Measurements from ENCODE around the gene ZCCHC13. TPM values are rescaled to one million over a fixed set of nuclear protein-coding genes. Genes with fewer than 3 reads are reported as not detected.
"Not testable (repeated sequence)": the region's sequence is repeated elsewhere in the genome, so short reads cannot be mapped to it uniquely, and the experiment has no call there.

ZCCHC13 gene
- total RNA-seq (2022), result not detected in 2 replicates
- Bru-seq, nascent RNA, result not detected
- not detected for BruChase-seq, experiment 1, labeled RNA remaining after a 6-hour chase
- not detected for BruChase-seq, experiment 2, labeled RNA remaining after a 2-hour chase
- long read RNA-seq, result 0 reads

DNA sequence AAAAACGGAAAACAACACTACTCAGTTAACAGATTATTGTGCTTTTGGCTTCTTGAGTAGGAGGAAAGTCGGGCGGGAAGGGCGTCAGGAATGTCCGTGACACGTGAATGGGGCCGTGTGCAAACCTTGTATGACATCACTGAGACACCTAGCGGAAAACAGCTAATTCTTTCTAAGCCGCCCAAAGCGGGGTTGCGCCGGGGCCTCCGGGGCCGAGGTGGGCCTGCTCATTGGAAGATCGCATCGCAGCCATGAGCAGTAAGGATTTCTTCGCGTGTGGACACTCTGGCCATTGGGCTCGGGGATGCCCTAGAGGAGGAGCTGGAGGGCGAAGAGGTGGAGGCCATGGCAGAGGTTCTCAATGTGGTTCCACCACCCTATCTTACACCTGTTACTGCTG is at the start of gene ZCCHC13:
ZCCHC13 (plus strand) TSS at position 165 of the 400 bp plus-strand sequence; CDS start at position 252, 87 bp downstream.
- no peaks in the 10 kb centered on the region for H3K4me1 Mint-ChIP-seq (ENCODE audit: insufficient read depth, unreplicated experiment)
- DNase-seq (ENCODE audit: unreplicated experiment), result no peak
- peaks cover 42% of the 10 kb centered on the region for H3K27me3 Mint-ChIP-seq (ENCODE audit: insufficient read depth, unreplicated experiment)
- intact Hi-C loops (cut with micrococcal nuclease), result no loop called here
- TF ChIP-seq, protein P1, sequence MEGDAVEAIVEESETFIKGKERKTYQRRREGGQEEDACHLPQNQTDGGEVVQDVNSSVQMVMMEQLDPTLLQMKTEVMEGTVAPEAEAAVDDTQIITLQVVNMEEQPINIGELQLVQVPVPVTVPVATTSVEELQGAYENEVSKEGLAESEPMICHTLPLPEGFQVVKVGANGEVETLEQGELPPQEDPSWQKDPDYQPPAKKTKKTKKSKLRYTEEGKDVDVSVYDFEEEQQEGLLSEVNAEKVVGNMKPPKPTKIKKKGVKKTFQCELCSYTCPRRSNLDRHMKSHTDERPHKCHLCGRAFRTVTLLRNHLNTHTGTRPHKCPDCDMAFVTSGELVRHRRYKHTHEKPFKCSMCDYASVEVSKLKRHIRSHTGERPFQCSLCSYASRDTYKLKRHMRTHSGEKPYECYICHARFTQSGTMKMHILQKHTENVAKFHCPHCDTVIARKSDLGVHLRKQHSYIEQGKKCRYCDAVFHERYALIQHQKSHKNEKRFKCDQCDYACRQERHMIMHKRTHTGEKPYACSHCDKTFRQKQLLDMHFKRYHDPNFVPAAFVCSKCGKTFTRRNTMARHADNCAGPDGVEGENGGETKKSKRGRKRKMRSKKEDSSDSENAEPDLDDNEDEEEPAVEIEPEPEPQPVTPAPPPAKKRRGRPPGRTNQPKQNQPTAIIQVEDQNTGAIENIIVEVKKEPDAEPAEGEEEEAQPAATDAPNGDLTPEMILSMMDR (IDR thresholded peaks at IDR 0.05; ENCODE audit: unreplicated experiment), result no peak
- no peaks in the 10 kb centered on the region for H3K9me3 Mint-ChIP-seq (ENCODE audit: unreplicated experiment)
- ChIA-PET POLR2A (no interaction called here), CTCF (no interaction called here)
- H3K36me3 Mint-ChIP-seq (ENCODE audit: insufficient read depth, unreplicated experiment), result no peaks in the 10 kb centered on the region
- no TSS peak for BruUV-seq (replicated peaks)
- H3K27ac Mint-ChIP-seq (ENCODE audit: low read depth, unreplicated experiment), result no peak within 1 kb of the TSS
- no peak within 1 kb of the TSS for H3K4me3 Mint-ChIP-seq (ENCODE audit: unreplicated experiment)

DNA sequence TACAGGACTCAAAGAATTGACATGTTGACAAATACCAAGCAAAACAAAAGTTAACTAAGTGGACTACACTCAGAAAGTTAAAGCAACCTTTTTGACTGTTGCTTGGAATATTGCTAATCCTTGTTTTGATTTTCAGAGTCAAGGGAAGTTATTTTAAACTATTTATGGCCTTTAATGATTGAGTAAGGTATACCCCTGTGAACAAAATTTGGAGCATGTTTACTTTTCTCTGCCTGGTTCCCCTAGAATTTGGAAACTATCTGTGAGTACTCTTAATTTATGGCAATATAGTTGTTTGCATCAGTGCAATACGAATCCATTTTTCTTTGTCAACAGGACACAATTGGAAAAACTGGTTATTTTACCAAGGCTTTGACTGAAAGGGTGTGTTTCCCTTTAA is 45.9 kb upstream of the ZCCHC13 start:
- H3K27me3 Mint-ChIP-seq (ENCODE audit: insufficient read depth, unreplicated experiment), result peaks cover 59% of the 10 kb centered on the region
- intact Hi-C loops (cut with micrococcal nuclease); H3K9me3 Mint-ChIP-seq (ENCODE audit: unreplicated experiment); H3K4me1 Mint-ChIP-seq (ENCODE audit: insufficient read depth, unreplicated experiment); H3K4me3 Mint-ChIP-seq (ENCODE audit: unreplicated experiment); BruUV-seq (replicated peaks); DNase-seq (ENCODE audit: unreplicated experiment); CTCF ChIA-PET; H3K27ac Mint-ChIP-seq (ENCODE audit: low read depth, unreplicated experiment): not testable (repeated sequence)
- H3K36me3 Mint-ChIP-seq (ENCODE audit: insufficient read depth, unreplicated experiment), result peaks cover 47% of the 10 kb centered on the region
- POLR2A ChIA-PET, result interaction anchor here (1.0 kb wide), 1 partner anchor 14 kb away, joined by 3 read pairs; no protein-coding TSS in a partner anchor

DNA sequence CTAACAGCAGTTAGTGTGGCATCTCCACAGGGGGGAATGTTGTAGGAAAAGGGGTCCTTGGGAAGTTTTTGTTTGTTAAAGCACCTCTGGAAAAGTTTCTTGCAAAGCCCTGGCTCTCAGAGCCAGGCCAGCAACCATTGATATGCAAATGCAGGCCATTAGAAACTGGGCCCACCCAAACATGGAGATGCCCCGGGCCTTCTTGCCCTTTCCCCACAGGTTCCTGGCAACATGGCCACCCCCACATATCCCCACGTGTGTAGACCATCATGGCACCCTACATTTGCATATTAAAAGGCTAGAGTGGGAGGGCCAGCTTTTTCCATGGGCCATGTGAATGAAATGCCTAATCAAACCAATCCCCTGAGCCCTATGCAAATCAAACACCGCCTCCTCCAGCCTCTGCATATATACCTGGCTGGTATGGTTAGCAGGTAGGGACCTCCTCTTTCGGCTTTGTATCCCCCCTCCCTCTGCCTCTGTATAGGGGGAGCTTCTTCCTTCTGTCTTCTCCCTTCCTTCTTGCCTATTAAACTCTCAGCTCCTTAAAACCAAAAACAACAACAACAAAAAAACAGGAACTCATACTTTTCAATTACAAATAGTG is 44.0 kb upstream of the ZCCHC13 start:
- peaks cover 40% of the 10 kb centered on the region for H3K27me3 Mint-ChIP-seq (ENCODE audit: insufficient read depth, unreplicated experiment)
- CTCF ChIA-PET, result interaction anchor here (0.6 kb wide), 1 partner anchor 28 kb away, joined by 3 read pairs; no protein-coding TSS in a partner anchor
- no TSS peak for BruUV-seq (replicated peaks)
- intact Hi-C loops (cut with micrococcal nuclease), result no loop called here
- no peak overlapping the region for H3K4me3 Mint-ChIP-seq (ENCODE audit: unreplicated experiment)
- TF ChIP-seq, protein P1 (IDR thresholded peaks at IDR 0.05; ENCODE audit: unreplicated experiment), result no peak
- no peaks in the 10 kb centered on the region for H3K4me1 Mint-ChIP-seq (ENCODE audit: insufficient read depth, unreplicated experiment)
- no peaks in the 10 kb centered on the region for H3K9me3 Mint-ChIP-seq (ENCODE audit: unreplicated experiment)
- H3K27ac Mint-ChIP-seq (ENCODE audit: low read depth, unreplicated experiment), result no peak overlapping the region
- no peak for DNase-seq (ENCODE audit: unreplicated experiment)
- peaks cover 56% of the 10 kb centered on the region for H3K36me3 Mint-ChIP-seq (ENCODE audit: insufficient read depth, unreplicated experiment)
- POLR2A ChIA-PET, result no interaction called here

DNA sequence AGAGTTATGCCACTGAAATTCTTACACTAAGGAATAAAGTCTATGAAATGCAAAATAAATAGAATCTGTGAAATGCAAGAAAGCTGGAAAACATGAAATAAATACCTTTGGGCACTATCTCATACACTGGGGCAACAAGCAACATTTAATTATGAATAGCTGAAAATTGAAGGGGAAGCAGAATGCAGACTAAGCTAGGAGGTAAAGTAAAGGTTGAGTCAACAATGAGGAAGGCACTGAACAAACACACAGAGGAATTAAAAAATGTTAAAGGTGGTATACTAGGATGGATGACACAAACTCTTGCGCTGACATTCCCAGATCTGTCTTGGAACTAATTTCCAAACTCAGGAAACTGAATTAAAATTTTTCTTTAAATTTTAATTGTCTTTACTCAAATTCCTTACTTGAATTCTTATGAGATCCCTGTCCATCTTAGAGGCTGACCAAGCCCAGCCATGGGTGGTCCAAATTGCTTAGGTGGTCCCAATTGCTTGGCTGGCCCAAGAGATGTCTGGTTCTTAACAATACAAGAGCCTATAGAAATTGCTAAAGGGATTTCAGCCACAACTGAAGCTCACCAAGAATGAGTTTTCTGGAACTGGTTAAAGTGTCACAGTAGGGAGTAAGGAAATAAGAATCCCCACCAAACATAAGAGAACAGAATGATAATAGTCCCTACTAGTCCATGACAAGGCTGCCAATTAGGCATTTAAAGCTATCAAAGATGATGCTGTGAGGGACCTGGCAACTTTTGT is 41.3 kb upstream of the ZCCHC13 start:
- Mint-ChIP-seq H3K27ac (ENCODE audit: low read depth, unreplicated experiment) (no peak overlapping the region), H3K9me3 (ENCODE audit: unreplicated experiment) (no peaks in the 10 kb centered on the region), H3K27me3 (ENCODE audit: insufficient read depth, unreplicated experiment) (peaks cover 20% of the 10 kb centered on the region), H3K36me3 (ENCODE audit: insufficient read depth, unreplicated experiment) (peaks cover 34% of the 10 kb centered on the region), H3K4me3 (ENCODE audit: unreplicated experiment) (no peak overlapping the region), H3K4me1 (ENCODE audit: insufficient read depth, unreplicated experiment) (no peaks in the 10 kb centered on the region)
- BruUV-seq (replicated peaks), result no TSS peak
- ChIA-PET POLR2A (interaction anchor here (0.6 kb wide), 1 partner anchor 169 kb away, joined by 3 read pairs; no protein-coding TSS in a partner anchor), CTCF (interaction anchor here (0.7 to 1.2 kb wide), 2 partner anchors 28 to 29 kb away, joined by 4 to 6 read pairs; no protein-coding TSS in a partner anchor)
- DNase-seq (ENCODE audit: unreplicated experiment), result no peak
- intact Hi-C loops (cut with micrococcal nuclease), result no loop called here
- TF ChIP-seq, protein P1 (IDR thresholded peaks at IDR 0.05; ENCODE audit: unreplicated experiment), result no peak

Measured in MCF 10A (cell line).